GM13976 (cell line): ENCODE measurements around the gene TMEM63A.

Source experiments
- DNase-seq: peaks from one replicate; pipeline ENCODE4 v3.0.0; 2012; ENCODE audit warnings: low spot score
- in situ Hi-C: fragments of 300-500 bp; cut with MboI; formaldehyde crosslinking; loops from one replicate; pipeline ENCODE4 v1.12.0; 2022; ENCODE audit warnings: low sequenced_read_pairs, mixed read lengths, inconsistent platforms; ENCODE audit not compliant: unreplicated experiment
- TF ChIP-seq, protein P1 (sequence below): IDR thresholded peaks from 2 replicates; pipeline ENCODE4 v1.5.1; 2012; ENCODE audit warnings: borderline replicate concordance, mild to moderate bottlenecking; ENCODE audit not compliant: insufficient read depth; ENCODE audit errors: extremely low read depth, missing control alignments, control extremely low read depth

Gene TMEM63A

DNA sequence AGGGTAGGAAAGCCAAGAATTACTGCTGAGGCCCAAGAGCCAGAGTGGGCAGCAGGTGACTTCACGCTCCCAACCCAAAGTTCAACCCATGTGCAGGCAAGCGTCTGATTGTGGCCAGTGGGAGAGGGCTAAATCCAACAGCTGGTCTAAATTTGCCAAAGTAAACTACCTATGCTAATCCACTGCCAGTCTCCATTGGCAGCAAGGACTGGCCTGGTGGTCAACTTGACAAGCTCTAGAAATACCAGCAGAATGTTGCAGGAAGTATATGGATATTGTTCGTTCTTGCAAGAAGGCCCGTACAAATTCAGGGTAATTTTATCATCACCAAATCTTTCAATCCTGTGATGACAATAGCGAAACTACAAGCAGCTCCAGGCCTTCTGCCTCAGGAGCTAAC lies 1.5 kb downstream of the TMEM63A start:
- DNase-seq: no peak
- TF ChIP-seq, protein P1, sequence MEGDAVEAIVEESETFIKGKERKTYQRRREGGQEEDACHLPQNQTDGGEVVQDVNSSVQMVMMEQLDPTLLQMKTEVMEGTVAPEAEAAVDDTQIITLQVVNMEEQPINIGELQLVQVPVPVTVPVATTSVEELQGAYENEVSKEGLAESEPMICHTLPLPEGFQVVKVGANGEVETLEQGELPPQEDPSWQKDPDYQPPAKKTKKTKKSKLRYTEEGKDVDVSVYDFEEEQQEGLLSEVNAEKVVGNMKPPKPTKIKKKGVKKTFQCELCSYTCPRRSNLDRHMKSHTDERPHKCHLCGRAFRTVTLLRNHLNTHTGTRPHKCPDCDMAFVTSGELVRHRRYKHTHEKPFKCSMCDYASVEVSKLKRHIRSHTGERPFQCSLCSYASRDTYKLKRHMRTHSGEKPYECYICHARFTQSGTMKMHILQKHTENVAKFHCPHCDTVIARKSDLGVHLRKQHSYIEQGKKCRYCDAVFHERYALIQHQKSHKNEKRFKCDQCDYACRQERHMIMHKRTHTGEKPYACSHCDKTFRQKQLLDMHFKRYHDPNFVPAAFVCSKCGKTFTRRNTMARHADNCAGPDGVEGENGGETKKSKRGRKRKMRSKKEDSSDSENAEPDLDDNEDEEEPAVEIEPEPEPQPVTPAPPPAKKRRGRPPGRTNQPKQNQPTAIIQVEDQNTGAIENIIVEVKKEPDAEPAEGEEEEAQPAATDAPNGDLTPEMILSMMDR: no peak
- in situ Hi-C loops: no loop called here

DNA sequence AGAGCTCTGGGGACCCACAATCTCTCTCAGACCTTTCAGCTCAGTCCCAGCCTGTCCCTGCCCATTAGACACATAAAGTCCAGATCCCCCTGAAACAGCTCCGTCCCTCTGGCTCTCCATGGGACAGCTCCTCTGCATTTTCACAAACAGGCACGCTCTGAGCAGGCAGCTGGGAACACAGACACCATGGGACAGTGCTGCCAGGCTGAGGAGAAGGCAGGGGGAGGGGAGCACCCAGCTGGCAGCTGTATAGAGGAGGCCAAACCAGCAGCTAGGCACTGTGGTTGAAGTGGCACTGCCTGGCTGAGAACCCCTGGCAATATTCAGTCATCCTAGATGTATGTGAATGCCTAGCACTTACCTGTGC lies 2.0 kb downstream of the TMEM63A start:
- DNase-seq: no peak
- TF ChIP-seq, protein P1: no peak
- in situ Hi-C loops: no loop called here

DNA sequence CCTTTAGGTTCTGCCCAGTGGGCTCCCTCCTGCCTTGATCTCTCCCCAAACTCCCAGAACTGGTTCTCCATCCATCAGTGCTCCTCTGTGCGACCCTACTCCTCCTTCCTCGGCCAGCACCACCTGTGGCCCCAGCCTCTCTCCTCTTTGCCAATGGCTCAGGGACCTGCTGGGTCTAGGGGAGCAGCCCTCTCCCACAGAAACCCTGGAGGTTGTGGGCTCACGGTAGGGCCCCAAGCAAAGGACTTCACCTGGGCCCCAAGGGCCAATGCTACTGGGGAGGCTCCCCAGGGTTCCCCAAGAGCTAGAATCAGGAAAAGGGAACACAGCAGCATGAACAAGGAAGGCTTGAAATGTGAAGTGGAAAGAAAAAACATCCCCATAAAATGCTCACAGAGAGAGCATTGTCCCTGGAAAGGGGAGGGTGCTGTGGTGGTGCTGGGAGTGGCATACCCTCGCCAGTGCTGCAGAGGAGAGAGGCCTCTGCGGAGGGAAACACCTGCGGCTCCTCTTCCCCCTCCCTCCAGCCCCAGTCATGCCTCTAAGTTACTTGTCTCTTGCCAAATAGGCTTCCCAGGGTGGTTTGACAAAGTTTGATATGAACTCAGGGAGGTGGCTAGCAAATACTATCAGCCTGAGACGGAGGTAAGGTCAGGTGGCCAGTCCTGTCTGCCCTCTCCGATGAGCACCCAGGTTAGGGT lies 2.5 kb downstream of the TMEM63A start:
- in situ Hi-C loops: no loop called here
- no peak for DNase-seq

DNA sequence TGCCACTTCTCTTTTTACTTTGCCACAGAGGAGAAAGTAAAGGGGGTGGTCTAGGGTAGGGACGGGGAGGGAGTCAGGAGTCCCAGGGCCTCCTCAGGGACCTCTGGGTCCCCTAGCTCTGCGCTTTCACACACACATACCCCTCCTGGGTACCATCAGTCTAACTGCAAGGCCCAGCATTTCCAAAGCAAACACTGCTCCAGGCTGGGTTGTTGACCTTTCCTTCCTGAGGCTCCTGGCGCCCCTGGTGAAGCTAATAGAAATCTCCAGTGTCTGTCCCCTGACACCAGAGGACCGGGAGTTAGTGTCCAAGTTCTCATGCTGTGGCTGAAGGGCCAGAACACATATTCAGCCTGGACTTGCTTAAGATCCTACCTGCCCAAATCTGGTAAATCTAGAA lies 3.9 kb downstream of the TMEM63A start:
- TF ChIP-seq, protein P1: no peak
- in situ Hi-C loops: no loop called here
- DNase-seq: no peak

More for the DNA sequence above, 2.5 kb downstream of the TMEM63A start:
- TF ChIP-seq, protein P1: no peak

DNA sequence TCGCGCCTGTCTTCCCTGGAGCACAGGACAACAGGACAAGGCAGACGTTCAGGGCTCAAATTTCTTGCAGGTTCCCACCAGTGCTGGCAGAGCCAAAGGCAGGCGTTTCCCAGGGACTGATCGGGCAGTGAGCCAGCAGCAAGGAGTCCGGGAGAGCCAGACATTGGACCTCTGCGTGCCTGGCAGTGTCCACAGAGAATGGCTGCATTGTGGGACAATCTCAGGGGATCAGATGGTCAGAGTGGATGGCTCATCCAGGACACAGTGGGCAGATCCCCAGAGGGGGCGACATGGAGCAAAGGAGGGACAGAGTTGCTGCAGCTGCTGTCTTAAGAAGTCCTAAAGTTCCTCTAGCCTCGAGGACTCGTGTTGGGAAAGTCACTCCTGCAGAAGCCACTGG lies 4.6 kb downstream of the TMEM63A start:
- in situ Hi-C loops: no loop called here
- no peak for DNase-seq
- TF ChIP-seq, protein P1: peak; percentile 18

DNA sequence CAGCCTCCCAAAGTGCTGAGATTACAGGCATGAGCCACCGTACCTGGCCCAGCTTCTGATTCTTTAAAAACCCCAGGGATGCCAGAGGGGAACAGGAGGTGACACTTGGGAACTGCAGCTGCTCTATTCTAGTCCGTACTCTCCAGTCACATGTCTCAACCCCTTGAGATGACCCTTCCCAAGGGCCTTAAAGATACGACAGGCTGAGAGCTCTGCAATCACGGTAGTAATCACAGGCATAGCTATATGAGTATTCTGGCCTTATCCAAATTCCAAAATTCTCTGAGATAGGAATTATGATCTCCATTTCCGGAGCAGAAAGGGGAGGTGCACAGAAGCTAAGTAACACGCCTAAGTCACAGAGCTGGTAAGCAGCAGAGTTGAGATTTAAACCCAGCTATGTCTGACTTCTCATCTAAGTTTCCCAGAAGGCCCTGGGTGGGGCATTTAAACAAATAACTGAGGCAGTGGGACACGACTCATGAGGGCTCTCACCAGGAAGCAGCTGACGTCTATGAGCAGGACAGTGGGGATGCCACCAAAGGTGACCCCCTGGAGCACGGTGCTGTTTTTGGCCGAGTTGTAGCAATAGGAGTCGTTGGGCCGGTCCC lies 5.2 kb downstream of the TMEM63A start:
- TF ChIP-seq, protein P1: no peak
- no peak for DNase-seq
- in situ Hi-C loops: no loop called here
